KMS-11 (cell line): ENCODE data around the gene PIK3CD.
"Not testable (repeated sequence)": the region's sequence is repeated elsewhere in the genome, so short reads cannot be mapped to it uniquely, and the experiment has no call there.

ENCODE experiments used
- H2AFZ ChIP-seq: fragments of 200-600 bp; sonication (generic); 2 replicates; pipeline ENCODE4 v1.6.1; 2016; ENCODE audit warnings: antibody characterized with exemption, mixed run types, low read depth
- H3K27ac ChIP-seq: fragments of 200-600 bp; sonication (generic); 2 replicates; pipeline ENCODE4 v1.6.1; 2016; ENCODE audit warnings: mild to moderate bottlenecking, mixed run types
- H3K27me3 ChIP-seq: fragments of 200-600 bp; sonication (generic); 2 replicates; pipeline ENCODE4 v1.6.1; 2017; ENCODE audit warnings: mild to moderate bottlenecking, low read depth, mixed run types, moderate library complexity; ENCODE audit not compliant: insufficient read depth
- H3K36me3 ChIP-seq: fragments of 200-600 bp; sonication (generic); 2 replicates; pipeline ENCODE4 v1.6.1; 2017; ENCODE audit warnings: mild to moderate bottlenecking, mixed run types; ENCODE audit not compliant: insufficient read depth
- H3K4me1 ChIP-seq: fragments of 200-600 bp; sonication (generic); 2 replicates; pipeline ENCODE4 v1.6.1; 2016; ENCODE audit warnings: mild to moderate bottlenecking, low read depth, mixed run types; ENCODE audit not compliant: poor library complexity, severe bottlenecking
- H3K4me2 ChIP-seq: fragments of 200-600 bp; sonication (generic); 2 replicates; pipeline ENCODE4 v1.7.0; 2016; ENCODE audit warnings: mild to moderate bottlenecking, mixed run types
- H3K4me3 ChIP-seq: fragments of 200-600 bp; sonication (generic); IDR thresholded peaks from 2 replicates; pipeline ENCODE4 v1.6.1; 2017; ENCODE audit warnings: low read depth, low read length, mixed read lengths; ENCODE audit not compliant: insufficient read depth
- H3K79me2 ChIP-seq: fragments of 200-600 bp; sonication (generic); 2 replicates; pipeline ENCODE4 v1.6.1; 2016; ENCODE audit warnings: low read depth, mixed run types; ENCODE audit not compliant: insufficient read depth
- H3K9ac ChIP-seq: fragments of 200-600 bp; sonication (generic); 2 replicates; pipeline ENCODE4 v1.6.1; 2016; ENCODE audit warnings: mild to moderate bottlenecking, mixed run types
- H4K20me1 ChIP-seq: fragments of 200-600 bp; sonication (generic); 2 replicates; pipeline ENCODE4 v1.6.1; 2016; ENCODE audit warnings: mild to moderate bottlenecking, mixed run types; ENCODE audit not compliant: insufficient read depth
- TF ChIP-seq, protein P1 (sequence below): fragments of 200-600 bp; sonication (generic); conservative IDR thresholded peaks from 2 replicates; pipeline ENCODE4 v1.6.1; 2017; ENCODE audit warnings: low read depth, mild to moderate bottlenecking, antibody characterized with exemption, low read length, moderate library complexity, mixed read lengths

Gene PIK3CD

DNA sequence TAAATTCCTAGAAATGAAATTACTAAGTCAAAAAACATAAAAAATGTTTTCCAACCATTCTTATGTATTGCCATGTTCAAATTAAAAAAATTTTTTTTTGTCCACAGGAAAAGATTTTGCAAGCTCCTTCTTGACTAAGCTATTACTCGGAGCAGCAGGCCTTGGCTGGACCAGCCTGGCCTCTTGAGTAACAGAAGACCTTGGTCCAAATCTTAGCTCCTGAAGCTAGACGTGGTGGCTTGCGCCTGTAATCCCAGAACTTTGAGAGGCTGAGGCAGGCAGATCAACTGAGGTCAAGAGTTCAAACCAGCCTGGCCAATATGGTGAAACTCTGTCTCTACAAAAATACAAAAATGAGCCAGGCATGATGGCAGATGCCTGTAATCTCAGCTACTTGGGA is 94.7 kb downstream of the PIK3CD start:
- Histone ChIP-seq H3K9ac (no peak overlapping the region), H3K27me3 (no peaks in the 10 kb centered on the region), H3K27ac (no peak overlapping the region), H3K4me1 (peaks cover 3% of the 10 kb centered on the region), H3K4me2 (no peak overlapping the region), H3K4me3 (no peak overlapping the region), H3K36me3 (peaks cover 4% of the 10 kb centered on the region; the same call in 1 of the 2 replicates), H3K79me2 (no peaks in the 10 kb centered on the region), H4K20me1 (no peaks in the 10 kb centered on the region), H2AFZ (no peak overlapping the region)
- TF ChIP-seq, protein P1, sequence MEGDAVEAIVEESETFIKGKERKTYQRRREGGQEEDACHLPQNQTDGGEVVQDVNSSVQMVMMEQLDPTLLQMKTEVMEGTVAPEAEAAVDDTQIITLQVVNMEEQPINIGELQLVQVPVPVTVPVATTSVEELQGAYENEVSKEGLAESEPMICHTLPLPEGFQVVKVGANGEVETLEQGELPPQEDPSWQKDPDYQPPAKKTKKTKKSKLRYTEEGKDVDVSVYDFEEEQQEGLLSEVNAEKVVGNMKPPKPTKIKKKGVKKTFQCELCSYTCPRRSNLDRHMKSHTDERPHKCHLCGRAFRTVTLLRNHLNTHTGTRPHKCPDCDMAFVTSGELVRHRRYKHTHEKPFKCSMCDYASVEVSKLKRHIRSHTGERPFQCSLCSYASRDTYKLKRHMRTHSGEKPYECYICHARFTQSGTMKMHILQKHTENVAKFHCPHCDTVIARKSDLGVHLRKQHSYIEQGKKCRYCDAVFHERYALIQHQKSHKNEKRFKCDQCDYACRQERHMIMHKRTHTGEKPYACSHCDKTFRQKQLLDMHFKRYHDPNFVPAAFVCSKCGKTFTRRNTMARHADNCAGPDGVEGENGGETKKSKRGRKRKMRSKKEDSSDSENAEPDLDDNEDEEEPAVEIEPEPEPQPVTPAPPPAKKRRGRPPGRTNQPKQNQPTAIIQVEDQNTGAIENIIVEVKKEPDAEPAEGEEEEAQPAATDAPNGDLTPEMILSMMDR = no peak

DNA sequence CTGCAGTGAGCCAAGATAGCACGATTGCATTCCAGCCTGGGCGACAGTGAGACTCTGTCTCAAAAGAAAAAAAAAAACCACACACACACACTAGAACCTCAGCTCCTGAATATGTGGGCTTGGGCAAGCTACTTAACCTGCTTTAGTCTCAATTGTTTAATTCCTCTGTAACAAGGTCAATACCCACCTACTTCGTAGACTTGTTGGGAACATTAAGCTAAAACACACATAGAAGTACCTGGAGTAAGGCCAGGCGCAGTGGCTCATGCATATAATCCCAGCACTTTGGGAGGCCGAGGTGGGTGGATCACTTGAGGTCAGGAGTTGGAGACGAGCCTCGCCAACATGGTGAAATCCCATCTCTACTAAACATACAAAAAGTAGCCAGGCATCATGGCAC is 95.1 kb downstream of the PIK3CD start:
- H3K79me2 ChIP-seq = no peaks in the 10 kb centered on the region
- peaks cover 4% of the 10 kb centered on the region; the same call in 1 of the 2 replicates for H3K36me3 ChIP-seq
- no peak overlapping the region for H3K9ac ChIP-seq
- H3K27me3 ChIP-seq = no peaks in the 10 kb centered on the region
- no peak overlapping the region for H3K27ac ChIP-seq
- no peak overlapping the region for H3K4me3 ChIP-seq
- TF ChIP-seq, protein P1 = no peak
- H3K4me2 ChIP-seq = no peak overlapping the region
- no peaks in the 10 kb centered on the region for H4K20me1 ChIP-seq
- peaks cover 3% of the 10 kb centered on the region for H3K4me1 ChIP-seq
- H2AFZ ChIP-seq = no peak overlapping the region

DNA sequence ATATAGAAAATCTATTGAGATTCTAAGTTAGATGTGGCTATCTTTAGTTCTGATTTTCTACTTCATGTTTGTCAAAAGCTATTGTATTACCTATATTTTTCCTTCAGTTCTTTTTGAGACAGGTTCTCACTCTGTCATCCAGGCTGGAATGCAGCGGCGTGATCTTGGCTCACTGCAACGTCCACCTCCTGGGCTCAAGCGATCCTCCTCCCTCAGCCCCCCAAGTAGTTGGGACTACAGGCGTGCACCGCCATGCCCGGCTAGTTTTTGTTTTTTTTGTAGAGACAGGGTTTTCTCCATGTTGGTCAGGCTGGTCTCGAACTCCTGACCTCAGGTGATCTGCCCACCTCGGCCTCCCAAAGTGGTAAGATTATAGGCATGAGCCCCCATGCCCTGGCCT is 96.9 kb downstream of the PIK3CD start:
- not testable (repeated sequence) for H3K27me3 ChIP-seq, H2AFZ ChIP-seq, H3K4me3 ChIP-seq, H3K27ac ChIP-seq, H3K4me1 ChIP-seq, H3K79me2 ChIP-seq, H4K20me1 ChIP-seq, H3K36me3 ChIP-seq, H3K9ac ChIP-seq, H3K4me2 ChIP-seq

DNA sequence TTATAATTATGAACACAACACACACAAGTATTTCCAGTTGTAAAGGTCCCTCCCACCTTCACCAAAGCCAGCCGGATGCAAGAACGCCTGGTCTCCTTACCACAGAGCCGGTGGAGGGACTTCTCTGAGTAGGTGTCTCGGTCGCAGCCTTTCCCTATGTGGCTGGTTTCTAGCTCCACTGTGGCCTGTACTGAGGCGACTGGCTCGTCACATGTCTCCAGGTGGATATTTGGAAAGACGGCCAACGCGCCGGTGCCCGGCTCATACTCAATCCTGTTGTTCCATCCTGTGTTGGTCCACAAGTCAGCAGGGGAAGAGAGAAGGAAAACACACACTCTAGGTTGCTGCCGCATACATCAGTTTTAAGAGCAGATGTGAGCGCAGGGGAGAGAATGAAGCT is 97.8 kb downstream of the PIK3CD start:
- TF ChIP-seq, protein P1 = no peak
- H3K27ac ChIP-seq = no peak overlapping the region
- peaks cover 3% of the 10 kb centered on the region for H3K4me1 ChIP-seq
- H3K4me3 ChIP-seq = no peak overlapping the region
- H3K27me3 ChIP-seq = no peaks in the 10 kb centered on the region
- no peaks in the 10 kb centered on the region for H3K79me2 ChIP-seq
- H4K20me1 ChIP-seq = no peaks in the 10 kb centered on the region
- no peaks in the 10 kb centered on the region for H3K36me3 ChIP-seq
- no peak overlapping the region for H2AFZ ChIP-seq
- H3K9ac ChIP-seq = no peak overlapping the region
- no peak overlapping the region for H3K4me2 ChIP-seq

- H3K36me3 ChIP-seq = no peaks in the 10 kb centered on the region
- H3K4me3 ChIP-seq = no peak overlapping the region
- H3K79me2 ChIP-seq = no peaks in the 10 kb centered on the region; the same call in 1 of the 2 replicates
Observed at GRCh38 chr1:9751971-9752370, 100.4 kb downstream of the PIK3CD start.

More at GRCh38 chr1:9751971-9752370, 100.4 kb downstream of the PIK3CD start:
- H3K4me1 ChIP-seq = peaks cover 3% of the 10 kb centered on the region
- no peak overlapping the region for H3K4me2 ChIP-seq
- no peak overlapping the region for H2AFZ ChIP-seq
- no peak overlapping the region for H3K27ac ChIP-seq
- H3K9ac ChIP-seq = no peak overlapping the region
- H4K20me1 ChIP-seq = no peaks in the 10 kb centered on the region
- no peaks in the 10 kb centered on the region for H3K27me3 ChIP-seq
- TF ChIP-seq, protein P1 = no peak
